Measurements from ENCODE around the gene ZNF574. TPM values are rescaled to one million over a fixed set of nuclear protein-coding genes. Genes with fewer than 3 reads are reported as not detected.

Gene ZNF574
- total and polyA plus RNA-seq, 2 experiments from 2014 or later = 19.4 to 61.2 TPM

DNA sequence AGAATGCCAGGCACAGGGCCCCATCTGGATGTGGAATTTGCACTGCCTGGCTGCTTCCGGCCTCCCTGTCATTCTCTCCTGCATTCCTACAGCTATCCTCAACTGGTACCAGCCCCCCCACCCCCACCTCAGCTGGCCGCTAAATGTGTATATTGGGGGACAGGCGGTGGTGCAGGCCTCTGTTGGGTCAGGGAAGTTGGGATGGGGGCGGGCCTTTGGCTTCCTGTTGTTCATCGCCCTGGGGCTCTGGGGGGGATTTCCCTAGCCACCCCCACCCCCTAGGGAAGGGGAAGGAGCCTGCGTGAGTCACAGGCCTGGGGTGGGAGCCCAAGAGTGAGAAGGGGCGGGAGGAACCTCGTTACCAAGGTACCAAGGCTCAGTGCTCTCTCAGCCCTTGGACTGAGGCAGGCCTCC is 45.7 kb downstream of the ZNF574 start:
- peak overlapping the region; percentile 48; the same call in 1 of the 2 replicates for H3K4me2 ChIP-seq
- 0 out of 2 replicates have a peak, but pooled peaks cover 3% of the 10 kb centered on the region for H4K20me1 ChIP-seq (replicated peaks; ENCODE audit: insufficient read depth)
- no peaks in the 10 kb centered on the region for H3K9me3 Mint-ChIP-seq
- H3K36me3 ChIP-seq (ENCODE audit: insufficient read depth) = no peaks in the 10 kb centered on the region
- H3K79me2 ChIP-seq (replicated peaks; ENCODE audit: insufficient read depth) = no peaks in the 10 kb centered on the region
- peaks cover 15% of the 10 kb centered on the region; the same call in 1 of the 2 replicates for H3K4me1 ChIP-seq (ENCODE audit: insufficient read depth)
- peak overlapping the region; percentile 86 for H2AFZ ChIP-seq
- no peak overlapping the region for H3K4me3 ChIP-seq
- H3K4me1 Mint-ChIP-seq = peaks cover 14% of the 10 kb centered on the region
- no peak overlapping the region for H3K4me3 Mint-ChIP-seq
- H3K27me3 ChIP-seq (ENCODE audit: insufficient read depth) = no peaks in the 10 kb centered on the region
- no peaks in the 10 kb centered on the region for H3F3A ChIP-seq (replicated peaks; ENCODE audit: low read depth)
- H3K27ac ChIP-seq (ENCODE audit: low read depth) = no peak overlapping the region
- H3K9me2 ChIP-seq (ENCODE audit: insufficient read depth) = no peaks in the 10 kb centered on the region
- DNase-seq (ENCODE audit: low spot score) (peak; percentile 69), ATAC-seq (peak; percentile 64)
- H3K27ac Mint-ChIP-seq = no peak overlapping the region
- H3K36me3 Mint-ChIP-seq (ENCODE audit: low read depth) = peaks cover 3% of the 10 kb centered on the region; the same call in 1 of the 3 replicates
- H3K27me3 Mint-ChIP-seq (ENCODE audit: insufficient read depth, low read depth, poor library complexity) = peaks cover 29% of the 10 kb centered on the region
- no peak for TF ChIP-seq POLR2AphosphoS5 (IDR thresholded peaks at IDR 0.05; ENCODE audit: low read depth)
- TF ChIP-seq, protein P1, sequence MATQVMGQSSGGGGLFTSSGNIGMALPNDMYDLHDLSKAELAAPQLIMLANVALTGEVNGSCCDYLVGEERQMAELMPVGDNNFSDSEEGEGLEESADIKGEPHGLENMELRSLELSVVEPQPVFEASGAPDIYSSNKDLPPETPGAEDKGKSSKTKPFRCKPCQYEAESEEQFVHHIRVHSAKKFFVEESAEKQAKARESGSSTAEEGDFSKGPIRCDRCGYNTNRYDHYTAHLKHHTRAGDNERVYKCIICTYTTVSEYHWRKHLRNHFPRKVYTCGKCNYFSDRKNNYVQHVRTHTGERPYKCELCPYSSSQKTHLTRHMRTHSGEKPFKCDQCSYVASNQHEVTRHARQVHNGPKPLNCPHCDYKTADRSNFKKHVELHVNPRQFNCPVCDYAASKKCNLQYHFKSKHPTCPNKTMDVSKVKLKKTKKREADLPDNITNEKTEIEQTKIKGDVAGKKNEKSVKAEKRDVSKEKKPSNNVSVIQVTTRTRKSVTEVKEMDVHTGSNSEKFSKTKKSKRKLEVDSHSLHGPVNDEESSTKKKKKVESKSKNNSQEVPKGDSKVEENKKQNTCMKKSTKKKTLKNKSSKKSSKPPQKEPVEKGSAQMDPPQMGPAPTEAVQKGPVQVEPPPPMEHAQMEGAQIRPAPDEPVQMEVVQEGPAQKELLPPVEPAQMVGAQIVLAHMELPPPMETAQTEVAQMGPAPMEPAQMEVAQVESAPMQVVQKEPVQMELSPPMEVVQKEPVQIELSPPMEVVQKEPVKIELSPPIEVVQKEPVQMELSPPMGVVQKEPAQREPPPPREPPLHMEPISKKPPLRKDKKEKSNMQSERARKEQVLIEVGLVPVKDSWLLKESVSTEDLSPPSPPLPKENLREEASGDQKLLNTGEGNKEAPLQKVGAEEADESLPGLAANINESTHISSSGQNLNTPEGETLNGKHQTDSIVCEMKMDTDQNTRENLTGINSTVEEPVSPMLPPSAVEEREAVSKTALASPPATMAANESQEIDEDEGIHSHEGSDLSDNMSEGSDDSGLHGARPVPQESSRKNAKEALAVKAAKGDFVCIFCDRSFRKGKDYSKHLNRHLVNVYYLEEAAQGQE (IDR thresholded peaks at IDR 0.05; ENCODE audit: unreplicated experiment) = no peak
- TF ChIP-seq, protein P2, sequence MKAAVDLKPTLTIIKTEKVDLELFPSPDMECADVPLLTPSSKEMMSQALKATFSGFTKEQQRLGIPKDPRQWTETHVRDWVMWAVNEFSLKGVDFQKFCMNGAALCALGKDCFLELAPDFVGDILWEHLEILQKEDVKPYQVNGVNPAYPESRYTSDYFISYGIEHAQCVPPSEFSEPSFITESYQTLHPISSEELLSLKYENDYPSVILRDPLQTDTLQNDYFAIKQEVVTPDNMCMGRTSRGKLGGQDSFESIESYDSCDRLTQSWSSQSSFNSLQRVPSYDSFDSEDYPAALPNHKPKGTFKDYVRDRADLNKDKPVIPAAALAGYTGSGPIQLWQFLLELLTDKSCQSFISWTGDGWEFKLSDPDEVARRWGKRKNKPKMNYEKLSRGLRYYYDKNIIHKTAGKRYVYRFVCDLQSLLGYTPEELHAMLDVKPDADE (IDR thresholded peaks at IDR 0.05) = no peak
- no peak for TF ChIP-seq ZNF331 (CRISPR knock-in tag; IDR thresholded peaks at IDR 0.05; ENCODE audit: low read depth)
- TF ChIP-seq NANOG (IDR thresholded peaks at IDR 0.05; ENCODE audit: borderline replicate concordance) = no peak
- TF ChIP-seq, protein P3, sequence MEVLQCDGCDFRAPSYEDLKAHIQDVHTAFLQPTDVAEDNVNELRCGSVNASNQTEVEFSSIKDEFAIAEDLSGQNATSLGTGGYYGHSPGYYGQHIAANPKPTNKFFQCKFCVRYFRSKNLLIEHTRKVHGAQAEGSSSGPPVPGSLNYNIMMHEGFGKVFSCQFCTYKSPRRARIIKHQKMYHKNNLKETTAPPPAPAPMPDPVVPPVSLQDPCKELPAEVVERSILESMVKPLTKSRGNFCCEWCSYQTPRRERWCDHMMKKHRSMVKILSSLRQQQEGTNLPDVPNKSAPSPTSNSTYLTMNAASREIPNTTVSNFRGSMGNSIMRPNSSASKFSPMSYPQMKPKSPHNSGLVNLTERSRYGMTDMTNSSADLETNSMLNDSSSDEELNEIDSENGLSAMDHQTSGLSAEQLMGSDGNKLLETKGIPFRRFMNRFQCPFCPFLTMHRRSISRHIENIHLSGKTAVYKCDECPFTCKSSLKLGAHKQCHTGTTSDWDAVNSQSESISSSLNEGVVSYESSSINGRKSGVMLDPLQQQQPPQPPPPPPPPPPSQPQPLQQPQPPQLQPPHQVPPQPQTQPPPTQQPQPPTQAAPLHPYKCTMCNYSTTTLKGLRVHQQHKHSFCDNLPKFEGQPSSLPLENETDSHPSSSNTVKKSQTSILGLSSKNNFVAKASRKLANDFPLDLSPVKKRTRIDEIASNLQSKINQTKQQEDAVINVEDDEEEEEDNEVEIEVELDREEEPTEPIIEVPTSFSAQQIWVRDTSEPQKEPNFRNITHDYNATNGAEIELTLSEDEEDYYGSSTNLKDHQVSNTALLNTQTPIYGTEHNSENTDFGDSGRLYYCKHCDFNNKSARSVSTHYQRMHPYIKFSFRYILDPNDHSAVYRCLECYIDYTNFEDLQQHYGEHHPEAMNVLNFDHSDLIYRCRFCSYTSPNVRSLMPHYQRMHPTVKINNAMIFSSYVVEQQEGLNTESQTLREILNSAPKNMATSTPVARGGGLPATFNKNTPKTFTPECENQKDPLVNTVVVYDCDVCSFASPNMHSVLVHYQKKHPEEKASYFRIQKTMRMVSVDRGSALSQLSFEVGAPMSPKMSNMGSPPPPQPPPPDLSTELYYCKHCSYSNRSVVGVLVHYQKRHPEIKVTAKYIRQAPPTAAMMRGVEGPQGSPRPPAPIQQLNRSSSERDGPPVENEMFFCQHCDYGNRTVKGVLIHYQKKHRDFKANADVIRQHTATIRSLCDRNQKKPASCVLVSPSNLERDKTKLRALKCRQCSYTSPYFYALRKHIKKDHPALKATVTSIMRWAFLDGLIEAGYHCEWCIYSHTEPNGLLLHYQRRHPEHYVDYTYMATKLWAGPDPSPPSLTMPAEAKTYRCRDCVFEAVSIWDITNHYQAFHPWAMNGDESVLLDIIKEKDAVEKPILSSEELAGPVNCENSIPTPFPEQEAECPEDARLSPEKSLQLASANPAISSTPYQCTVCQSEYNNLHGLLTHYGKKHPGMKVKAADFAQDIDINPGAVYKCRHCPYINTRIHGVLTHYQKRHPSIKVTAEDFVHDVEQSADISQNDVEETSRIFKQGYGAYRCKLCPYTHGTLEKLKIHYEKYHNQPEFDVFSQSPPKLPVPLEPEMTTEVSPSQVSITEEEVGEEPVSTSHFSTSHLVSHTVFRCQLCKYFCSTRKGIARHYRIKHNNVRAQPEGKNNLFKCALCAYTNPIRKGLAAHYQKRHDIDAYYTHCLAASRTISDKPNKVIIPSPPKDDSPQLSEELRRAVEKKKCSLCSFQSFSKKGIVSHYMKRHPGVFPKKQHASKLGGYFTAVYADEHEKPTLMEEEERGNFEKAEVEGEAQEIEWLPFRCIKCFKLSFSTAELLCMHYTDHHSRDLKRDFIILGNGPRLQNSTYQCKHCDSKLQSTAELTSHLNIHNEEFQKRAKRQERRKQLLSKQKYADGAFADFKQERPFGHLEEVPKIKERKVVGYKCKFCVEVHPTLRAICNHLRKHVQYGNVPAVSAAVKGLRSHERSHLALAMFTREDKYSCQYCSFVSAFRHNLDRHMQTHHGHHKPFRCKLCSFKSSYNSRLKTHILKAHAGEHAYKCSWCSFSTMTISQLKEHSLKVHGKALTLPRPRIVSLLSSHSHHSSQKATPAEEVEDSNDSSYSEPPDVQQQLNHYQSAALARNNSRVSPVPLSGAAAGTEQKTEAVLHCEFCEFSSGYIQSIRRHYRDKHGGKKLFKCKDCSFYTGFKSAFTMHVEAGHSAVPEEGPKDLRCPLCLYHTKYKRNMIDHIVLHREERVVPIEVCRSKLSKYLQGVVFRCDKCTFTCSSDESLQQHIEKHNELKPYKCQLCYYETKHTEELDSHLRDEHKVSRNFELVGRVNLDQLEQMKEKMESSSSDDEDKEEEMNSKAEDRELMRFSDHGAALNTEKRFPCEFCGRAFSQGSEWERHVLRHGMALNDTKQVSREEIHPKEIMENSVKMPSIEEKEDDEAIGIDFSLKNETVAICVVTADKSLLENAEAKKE (CRISPR knock-in tag; IDR thresholded peaks at IDR 0.05) = no peak
- no peak for TF ChIP-seq EZH2phosphoT487 (IDR thresholded peaks at IDR 0.05; ENCODE audit: unreplicated experiment)
- no peak for TF ChIP-seq JUNB (IDR thresholded peaks at IDR 0.05; ENCODE audit: unreplicated experiment)
- TF ChIP-seq STAT1 (IDR thresholded peaks at IDR 0.05; ENCODE audit: unreplicated experiment) = no peak
- TF ChIP-seq ZNF114 (CRISPR knock-in tag; IDR thresholded peaks at IDR 0.05) = no peak
- no peak for TF ChIP-seq EZH2 (IDR thresholded peaks at IDR 0.05; ENCODE audit: low read depth, unreplicated experiment)
- TF ChIP-seq, protein P4, sequence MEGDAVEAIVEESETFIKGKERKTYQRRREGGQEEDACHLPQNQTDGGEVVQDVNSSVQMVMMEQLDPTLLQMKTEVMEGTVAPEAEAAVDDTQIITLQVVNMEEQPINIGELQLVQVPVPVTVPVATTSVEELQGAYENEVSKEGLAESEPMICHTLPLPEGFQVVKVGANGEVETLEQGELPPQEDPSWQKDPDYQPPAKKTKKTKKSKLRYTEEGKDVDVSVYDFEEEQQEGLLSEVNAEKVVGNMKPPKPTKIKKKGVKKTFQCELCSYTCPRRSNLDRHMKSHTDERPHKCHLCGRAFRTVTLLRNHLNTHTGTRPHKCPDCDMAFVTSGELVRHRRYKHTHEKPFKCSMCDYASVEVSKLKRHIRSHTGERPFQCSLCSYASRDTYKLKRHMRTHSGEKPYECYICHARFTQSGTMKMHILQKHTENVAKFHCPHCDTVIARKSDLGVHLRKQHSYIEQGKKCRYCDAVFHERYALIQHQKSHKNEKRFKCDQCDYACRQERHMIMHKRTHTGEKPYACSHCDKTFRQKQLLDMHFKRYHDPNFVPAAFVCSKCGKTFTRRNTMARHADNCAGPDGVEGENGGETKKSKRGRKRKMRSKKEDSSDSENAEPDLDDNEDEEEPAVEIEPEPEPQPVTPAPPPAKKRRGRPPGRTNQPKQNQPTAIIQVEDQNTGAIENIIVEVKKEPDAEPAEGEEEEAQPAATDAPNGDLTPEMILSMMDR (conservative IDR thresholded peaks at IDR 0.05; ENCODE audit: low read depth in 2 of 2) = no peak
- TF ChIP-seq CREB1 (CRISPR knock-in tag; IDR thresholded peaks at IDR 0.05; ENCODE audit: low read depth) = no peak
